SK-N-SH (cell line): ENCODE data around the gene SEM1. TPM values are rescaled to one million over a fixed set of nuclear protein-coding genes. Genes with fewer than 3 reads are reported as not detected.
"Not testable (repeated sequence)": the region's sequence is repeated elsewhere in the genome, so short reads cannot be mapped to it uniquely, and the experiment has no call there.

Source experiments
- CTCF ChIA-PET: fragments of 300-600, 350-600 bp; formaldehyde crosslinking; extraction: SDS; loops from one replicate; lab custom pipeline; 2021; lab: Yijun Ruan, JAX
- POLR2A ChIA-PET: fragments of 350-600 bp; sonication (Branson Sonifier 250); formaldehyde crosslinking; extraction: SDS; loops from one replicate; lab custom pipeline; 2020; ENCODE audit warnings: antibody characterized with exemption, inconsistent platforms; lab: Yijun Ruan, JAX
- DNase-seq: peaks from one replicate; pipeline ENCODE4 v3.0.0; 2012
- H2AFZ ChIP-seq: fragments of 200-600 bp; sonication (generic); 2 replicates; pipeline ENCODE4 v1.8.1; 2016; ENCODE audit warnings: antibody characterized with exemption, mild to moderate bottlenecking, low read depth
- H3F3A ChIP-seq: fragments of 200-600 bp; sonication (generic); replicated peaks from 2 replicates; pipeline ENCODE3; 2016; ENCODE audit warnings: antibody characterized with exemption, mild to moderate bottlenecking; ENCODE audit not compliant: insufficient read depth
- H3K27ac ChIP-seq, 2 experiments: fragments of 200-500 bp in 1 of 2; fragments of 200-600 bp in 1 of 2; sonication (Bioruptor generic) in 1 of 2; sonication (generic), shearing (Covaris generic) in 1 of 2; 2 replicates each; pipeline versions ENCODE4 v1.5.1 to v1.6.1; 2014 to 2016; ENCODE audit warnings: low read depth in 2 of 2, inconsistent platforms in 1 of 2, low read length in 1 of 2, mild to moderate bottlenecking in 1 of 2, mixed read lengths in 1 of 2
- H3K27me3 ChIP-seq: fragments of 200-600 bp; sonication (generic), shearing (Covaris generic); 2 replicates; pipeline ENCODE4 v1.6.1; 2016; ENCODE audit warnings: mixed run types; ENCODE audit not compliant: insufficient read depth
- H3K36me3 ChIP-seq, 2 experiments: fragments of 200-500 bp in 1 of 2; fragments of 200-600 bp in 1 of 2; sonication (Bioruptor generic) in 1 of 2; sonication (generic) in 1 of 2; replicated peaks in 1 of 2; 2 replicates each; pipeline versions ENCODE3 to v1.5.1; 2014 to 2016; ENCODE audit warnings: low read length in 1 of 2, mild to moderate bottlenecking in 1 of 2; ENCODE audit not compliant: insufficient read depth in 2 of 2, control insufficient read depth in 1 of 2
- H3K4me1 ChIP-seq, 2 experiments: fragments of 200-500 bp in 1 of 2; fragments of 200-600 bp in 1 of 2; sonication (Bioruptor generic) in 1 of 2; sonication (generic), shearing (Covaris generic) in 1 of 2; 2 replicates each; pipeline versions ENCODE4 v1.5.1 to v1.6.1; 2014 to 2016; ENCODE audit warnings: low read depth in 1 of 2, low read length in 1 of 2, mixed run types in 1 of 2; ENCODE audit not compliant: insufficient read depth in 2 of 2, control insufficient read depth in 1 of 2
- H3K4me2 ChIP-seq: fragments of 200-600 bp; sonication (generic), shearing (Covaris generic); 2 replicates; pipeline ENCODE4 v1.6.1; 2017; ENCODE audit warnings: mixed run types
- H3K4me3 ChIP-seq, 2 experiments: fragments of 200-500 bp in 1 of 2; fragments of 200-600 bp in 1 of 2; sonication (Bioruptor generic) in 1 of 2; sonication (generic), shearing (Covaris generic) in 1 of 2; 2 replicates each; pipeline versions ENCODE4 v1.5.1 to v1.8.1; 2014 to 2016; ENCODE audit warnings: low read depth in 2 of 2, inconsistent platforms in 1 of 2, low read length in 1 of 2, mild to moderate bottlenecking in 1 of 2, mixed read lengths in 1 of 2, moderate library complexity in 1 of 2
- H3K79me2 ChIP-seq: fragments of 200-600 bp; sonication (generic); 2 replicates; pipeline ENCODE4 v1.8.1; 2017; ENCODE audit warnings: mild to moderate bottlenecking; ENCODE audit not compliant: insufficient read depth
- H3K9ac ChIP-seq: fragments of 200-600 bp; sonication (generic); 2 replicates; pipeline ENCODE4 v1.6.1; 2017; ENCODE audit warnings: mixed run types
- H3K9me2 ChIP-seq: fragments of 200-600 bp; sonication (generic); 2 replicates; pipeline ENCODE4 v1.6.1; 2017; ENCODE audit warnings: mixed run types
- H3K9me3 ChIP-seq: fragments of 200-600 bp; sonication (generic); 2 replicates; pipeline ENCODE4 v1.6.1; 2017; ENCODE audit warnings: mixed run types, mild to moderate bottlenecking, moderate library complexity
- H4K20me1 ChIP-seq: fragments of 200-600 bp; sonication (generic); 2 replicates; pipeline ENCODE4 v1.6.1; 2017; ENCODE audit warnings: mild to moderate bottlenecking, mixed run types; ENCODE audit not compliant: insufficient read depth
- FOXM1 ChIP-seq: IDR thresholded peaks from 2 replicates; pipeline ENCODE4 v1.4.0; 2012; ENCODE audit warnings: low read depth, mild to moderate bottlenecking
- GATA2 ChIP-seq: sonication (generic); formaldehyde crosslinking; IDR thresholded peaks from 2 replicates; pipeline ENCODE4 v1.5.0; 2020; ENCODE audit warnings: mild to moderate bottlenecking, missing genetic modification reagents
- IRF3 ChIP-seq: fragments of 150-350 bp; IDR thresholded peaks from 2 replicates; pipeline ENCODE4 v1.6.1; 2016; ENCODE audit warnings: mild to moderate bottlenecking, low read depth, low read length
- MAX ChIP-seq: IDR thresholded peaks from 2 replicates; pipeline ENCODE4 v1.4.0; 2012; ENCODE audit warnings: low read depth
- MXI1 ChIP-seq: IDR thresholded peaks from 2 replicates; pipeline ENCODE4 v1.6.1; 2012; ENCODE audit warnings: mild to moderate bottlenecking, low read depth, low read length, improper control_type of control experiment
- REST ChIP-seq: IDR thresholded peaks from 2 replicates; pipeline ENCODE4 v1.6.1; 2012; ENCODE audit warnings: mild to moderate bottlenecking, low read depth, low read length, moderate library complexity
- YY1 ChIP-seq: IDR thresholded peaks from 2 replicates; pipeline ENCODE4 v1.4.0; 2012; ENCODE audit warnings: low read depth, mild to moderate bottlenecking
- WGBS: methylation state at CpG from one replicate; pipeline ENCODE4 v1.1.6; 2017; ENCODE audit warnings: low lambda C conversion rate; 5-methylcytosine and 5-hydroxymethylcytosine counted together
- polyA plus RNA-seq, 3 experiments: library from polyadenylated mRNA; depleted of rRNA; stranded (reverse); fragments of >200 nt; gene quantifications; 2 replicates each; pipeline ENCODE4 v1.2.3, GENCODE V29; 2012
- TF ChIP-seq, protein P1 (sequence below): fragments of 150-350 bp; IDR thresholded peaks from 2 replicates; pipeline ENCODE4 v1.6.1; 2017; ENCODE audit warnings: antibody characterized with exemption, low read length, low read depth, borderline replicate concordance
- TF ChIP-seq, protein P2 (sequence below): IDR thresholded peaks from 2 replicates; pipeline ENCODE4 v1.4.0; 2012; ENCODE audit warnings: low read depth, borderline replicate concordance

The SEM1 gene
- polyA plus RNA-seq, 1 of the 3 experiments (the other 2 are of a cell fraction): 56.3 TPM

GRCh38 chr7:96709381-96710228 is at the start of gene SEM1 (continued):
- TF ChIP-seq REST: 0 out of 2 replicates have a peak, but pooled peaks have one; percentile 28
- TF ChIP-seq MAX: peak; percentile 85
- TF ChIP-seq, protein P1, sequence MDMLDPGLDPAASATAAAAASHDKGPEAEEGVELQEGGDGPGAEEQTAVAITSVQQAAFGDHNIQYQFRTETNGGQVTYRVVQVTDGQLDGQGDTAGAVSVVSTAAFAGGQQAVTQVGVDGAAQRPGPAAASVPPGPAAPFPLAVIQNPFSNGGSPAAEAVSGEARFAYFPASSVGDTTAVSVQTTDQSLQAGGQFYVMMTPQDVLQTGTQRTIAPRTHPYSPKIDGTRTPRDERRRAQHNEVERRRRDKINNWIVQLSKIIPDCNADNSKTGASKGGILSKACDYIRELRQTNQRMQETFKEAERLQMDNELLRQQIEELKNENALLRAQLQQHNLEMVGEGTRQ: no peak
- TF ChIP-seq, protein P2, sequence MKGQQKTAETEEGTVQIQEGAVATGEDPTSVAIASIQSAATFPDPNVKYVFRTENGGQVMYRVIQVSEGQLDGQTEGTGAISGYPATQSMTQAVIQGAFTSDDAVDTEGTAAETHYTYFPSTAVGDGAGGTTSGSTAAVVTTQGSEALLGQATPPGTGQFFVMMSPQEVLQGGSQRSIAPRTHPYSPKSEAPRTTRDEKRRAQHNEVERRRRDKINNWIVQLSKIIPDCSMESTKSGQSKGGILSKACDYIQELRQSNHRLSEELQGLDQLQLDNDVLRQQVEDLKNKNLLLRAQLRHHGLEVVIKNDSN: 0 out of 2 replicates have a peak, but pooled peaks have one; percentile 4
- TF ChIP-seq FOXM1: no peak
- peak; percentile 75; the same call in 1 of the 2 replicates for TF ChIP-seq YY1
- 0 out of 2 replicates have a peak, but pooled peaks have one; percentile 19 for TF ChIP-seq GATA2 (CRISPR knock-in tag)
- TF ChIP-seq MXI1: peak; percentile 82; the same call in 1 of the 2 replicates
- TF ChIP-seq IRF3: no peak

GRCh38 chr7:96757880-96758279 is 48.2 kb upstream of the SEM1 start:
- H3K9ac ChIP-seq, H2AFZ ChIP-seq, DNase-seq, H3K4me2 ChIP-seq, H3K4me1 ChIP-seq, H3K27me3 ChIP-seq, CTCF ChIA-PET, H3F3A ChIP-seq, H3K36me3 ChIP-seq, H3K4me3 ChIP-seq, H3K27ac ChIP-seq, H4K20me1 ChIP-seq, POLR2A ChIA-PET, H3K79me2 ChIP-seq, H3K9me3 ChIP-seq, H3K9me2 ChIP-seq: not testable (repeated sequence)
- WGBS: 38% methylated on average over 1 of the region's 1 CpG
